GM18519 (cell line): Measurements from ENCODE around the gene NRL.

Experiments
- ATAC-seq: cut with Tn5 transposase; IDR thresholded peaks from one replicate; pipeline ENCODE4 v1.9.1; 2021; ENCODE audit warnings: mild to moderate bottlenecking, moderate library complexity; ENCODE audit not compliant: unreplicated experiment, low FRiP score

NRL gene

GRCh38 chr14:24069411-24069735 lies 45.4 kb downstream of the NRL start:
- no peak for ATAC-seq

GRCh38 chr14:24068711-24069410 lies 45.9 kb downstream of the NRL start:
- no peak for ATAC-seq

GRCh38 chr14:24067133-24068082 lies 47.3 kb downstream of the NRL start:
- ATAC-seq: no peak

- no peak for ATAC-seq
These were observed 48.1 kb downstream of the NRL start for GRCh38 chr14:24066496-24067132.

- no peak for ATAC-seq
These were observed 49.3 kb downstream of the NRL start for GRCh38 chr14:24065408-24065807.

- ATAC-seq: no peak
These were observed 49.9 kb downstream of the NRL start for GRCh38 chr14:24064856-24065255.

- ATAC-seq: no peak
These were observed 50.5 kb downstream of the NRL start for GRCh38 chr14:24064091-24064795.

GRCh38 chr14:24063263-24063836 lies 51.4 kb downstream of the NRL start:
- ATAC-seq: no peak

GRCh38 chr14:24062216-24062980 lies 52.4 kb downstream of the NRL start:
- no peak for ATAC-seq

- no peak for ATAC-seq
These were observed 53.5 kb downstream of the NRL start for GRCh38 chr14:24060984-24061913.

GRCh38 chr14:24060443-24060842 lies 54.3 kb downstream of the NRL start:
- no peak for ATAC-seq

- no peak for ATAC-seq
These were observed 54.8 kb downstream of the NRL start for GRCh38 chr14:24059841-24060388.

GRCh38 chr14:24058951-24059475 lies 55.7 kb downstream of the NRL start:
- ATAC-seq: no peak

GRCh38 chr14:24058260-24058950 lies 56.3 kb downstream of the NRL start:
- no peak for ATAC-seq

- ATAC-seq: no peak
These were observed 56.9 kb downstream of the NRL start for GRCh38 chr14:24057867-24058259.

- no peak for ATAC-seq
These were observed 57.5 kb downstream of the NRL start for GRCh38 chr14:24057271-24057670.

GRCh38 chr14:24056800-24057184 lies 58.0 kb downstream of the NRL start:
- no peak for ATAC-seq
